Upper lobe of right lung (tissue), 1 donor: ENCODE data around the gene BDP1. TPM values are rescaled to one million over a fixed set of nuclear protein-coding genes. Genes with fewer than 3 reads are reported as not detected.
A peak's percentile ranks its signal among the peaks of the same experiment; 100 is the strongest.
"Not testable (repeated sequence)": the region's sequence is repeated elsewhere in the genome, so short reads cannot be mapped to it uniquely, and the experiment has no call there.

Source experiments
- ATAC-seq: fragments of 200-7000 bp; cut with Tn5 transposase; one replicate; pipeline ENCODE4 v1.9.1; 2020; ENCODE audit warnings: mild to moderate bottlenecking, moderate library complexity
- DNase-seq: peaks from one replicate; pipeline ENCODE4 v3.0.0-alpha.2; 2020
- H3K27ac ChIP-seq: fragments of 200-600 bp; one replicate; pipeline ENCODE4 v1.8.0; 2022
- H3K27me3 ChIP-seq: fragments of 200-600 bp; one replicate; pipeline ENCODE4 v1.8.0; 2022; ENCODE audit warnings: mild to moderate bottlenecking
- H3K36me3 ChIP-seq: fragments of 200-600 bp; one replicate; pipeline ENCODE4 v1.8.0; 2022
- H3K4me1 ChIP-seq: fragments of 200-600 bp; one replicate; pipeline ENCODE4 v1.8.0; 2022
- H3K4me3 ChIP-seq: fragments of 200-600 bp; one replicate; pipeline ENCODE4 v1.8.0; 2022; ENCODE audit warnings: mild to moderate bottlenecking
- H3K9me3 ChIP-seq: fragments of 200-600 bp; one replicate; pipeline ENCODE4 v1.8.0; 2022
- intact Hi-C: fragments of 100-400 bp; cut with DNase I; formaldehyde crosslinking; loops from one replicate; pipeline ENCODE4 v1.11.0; 2022
- total RNA-seq: library from RNA; stranded (reverse); fragmentation: NEBNext Ultra II Directional; extraction: Animal tissue kit (Norgen Biotek cat#: 25700); gene quantifications from one replicate; pipeline ENCODE4 v1.2.1, GENCODE V29; 2021
- TF ChIP-seq, protein P1 (sequence below): fragments of 200-600 bp; IDR thresholded peaks from one replicate; pipeline ENCODE4 v1.8.0; 2022; ENCODE audit warnings: antibody characterized with exemption
- donor health status: DM: no; HTN: yes; CAD: no; lungs with severe emphysema.

BDP1 gene
- total RNA-seq, 1 donor from 2014 or later = 28.2 TPM

DNA sequence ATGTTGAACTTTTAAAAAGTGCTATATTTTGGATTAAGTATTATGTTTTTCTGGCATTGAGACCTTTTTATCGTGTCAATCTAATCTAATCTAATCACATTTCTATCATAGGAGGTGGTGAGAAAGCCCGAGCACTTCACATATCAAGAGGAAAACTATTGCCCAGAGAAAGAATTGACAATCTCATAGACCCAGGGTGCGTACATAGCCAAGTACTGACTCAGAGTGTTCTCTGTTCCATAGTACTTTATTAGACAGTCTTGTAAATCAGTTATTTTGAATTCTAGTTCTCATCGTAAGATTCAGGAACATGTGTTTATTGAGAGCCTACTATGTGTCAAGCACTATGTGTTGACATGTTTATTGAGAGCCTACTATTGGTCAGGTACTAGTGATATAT, 140.7 kb downstream of the BDP1 start:
- H3K27ac ChIP-seq = no peak overlapping the region
- peaks cover 48% of the 10 kb centered on the region for H3K36me3 ChIP-seq
- intact Hi-C loops = no loop called here
- DNase-seq (no peak), ATAC-seq (no peak)
- no peaks in the 10 kb centered on the region for H3K9me3 ChIP-seq
- no peaks in the 10 kb centered on the region for H3K27me3 ChIP-seq
- TF ChIP-seq, protein P1, sequence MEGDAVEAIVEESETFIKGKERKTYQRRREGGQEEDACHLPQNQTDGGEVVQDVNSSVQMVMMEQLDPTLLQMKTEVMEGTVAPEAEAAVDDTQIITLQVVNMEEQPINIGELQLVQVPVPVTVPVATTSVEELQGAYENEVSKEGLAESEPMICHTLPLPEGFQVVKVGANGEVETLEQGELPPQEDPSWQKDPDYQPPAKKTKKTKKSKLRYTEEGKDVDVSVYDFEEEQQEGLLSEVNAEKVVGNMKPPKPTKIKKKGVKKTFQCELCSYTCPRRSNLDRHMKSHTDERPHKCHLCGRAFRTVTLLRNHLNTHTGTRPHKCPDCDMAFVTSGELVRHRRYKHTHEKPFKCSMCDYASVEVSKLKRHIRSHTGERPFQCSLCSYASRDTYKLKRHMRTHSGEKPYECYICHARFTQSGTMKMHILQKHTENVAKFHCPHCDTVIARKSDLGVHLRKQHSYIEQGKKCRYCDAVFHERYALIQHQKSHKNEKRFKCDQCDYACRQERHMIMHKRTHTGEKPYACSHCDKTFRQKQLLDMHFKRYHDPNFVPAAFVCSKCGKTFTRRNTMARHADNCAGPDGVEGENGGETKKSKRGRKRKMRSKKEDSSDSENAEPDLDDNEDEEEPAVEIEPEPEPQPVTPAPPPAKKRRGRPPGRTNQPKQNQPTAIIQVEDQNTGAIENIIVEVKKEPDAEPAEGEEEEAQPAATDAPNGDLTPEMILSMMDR = no peak
- no peaks in the 10 kb centered on the region for H3K4me1 ChIP-seq
- H3K4me3 ChIP-seq = no peak overlapping the region

DNA sequence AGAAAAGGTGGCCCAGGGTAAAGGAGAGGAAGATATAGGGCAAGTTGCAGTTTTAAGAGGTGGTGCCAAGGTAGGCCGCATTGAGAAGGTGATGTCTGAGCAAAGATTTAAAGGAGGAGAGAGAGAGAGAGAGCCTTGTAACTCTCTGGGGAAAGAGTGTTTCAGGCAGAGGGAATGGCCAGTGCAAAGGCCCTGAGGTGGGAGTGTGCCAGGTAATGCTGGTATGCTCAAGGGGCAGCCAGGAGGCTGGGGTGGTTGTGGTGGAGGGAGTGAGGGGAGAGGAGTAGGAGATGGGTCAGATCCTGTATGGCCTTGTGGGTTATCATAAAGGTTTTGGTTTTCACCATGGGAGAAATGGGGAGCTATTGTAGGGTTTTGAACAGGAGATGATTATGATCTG, 141.6 kb downstream of the BDP1 start:
- Histone ChIP-seq H3K9me3 (no peaks in the 10 kb centered on the region), H3K27ac (no peak overlapping the region), H3K27me3 (no peaks in the 10 kb centered on the region), H3K36me3 (peaks cover 56% of the 10 kb centered on the region), H3K4me3 (no peak overlapping the region), H3K4me1 (no peaks in the 10 kb centered on the region)
- intact Hi-C loops = no loop called here
- ATAC-seq (no peak), DNase-seq (no peak)
- TF ChIP-seq, protein P1 = no peak

DNA sequence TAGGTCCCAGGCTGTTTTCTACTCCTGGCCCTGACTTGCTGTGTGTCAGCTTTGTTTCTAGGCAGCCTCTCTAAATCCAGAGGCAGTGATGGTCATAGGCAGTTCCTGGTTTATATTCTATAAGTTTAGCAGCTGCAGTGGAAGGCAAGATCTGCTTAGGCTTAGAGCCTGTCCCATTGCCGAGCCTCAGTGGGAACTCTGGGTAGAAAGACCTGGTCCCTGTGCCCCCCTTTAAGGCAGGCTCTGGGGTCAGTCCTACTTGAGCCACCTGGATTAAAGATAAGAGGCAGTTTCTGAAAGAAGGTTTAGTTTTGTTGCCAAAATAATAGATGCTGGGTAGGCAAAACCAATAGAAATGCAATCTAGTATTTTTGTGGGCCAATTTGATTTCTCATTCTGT, 145.3 kb downstream of the BDP1 start:
- no peaks in the 10 kb centered on the region for H3K9me3 ChIP-seq
- H3K27me3 ChIP-seq = no peaks in the 10 kb centered on the region
- H3K27ac ChIP-seq = no peak overlapping the region
- TF ChIP-seq, protein P1 = no peak
- no peaks in the 10 kb centered on the region for H3K4me1 ChIP-seq
- ATAC-seq = no peak
- H3K36me3 ChIP-seq = peaks cover 74% of the 10 kb centered on the region
- no peak overlapping the region for H3K4me3 ChIP-seq
- no peak for DNase-seq
- intact Hi-C loops = no loop called here

GRCh38 chr5:71601222-71602026, 146.0 kb downstream of the BDP1 start:
- H3K9me3 ChIP-seq = no peaks in the 10 kb centered on the region
- H3K4me3 ChIP-seq = no peak overlapping the region
- intact Hi-C loops = no loop called here
- no peak overlapping the region for H3K27ac ChIP-seq
- TF ChIP-seq, protein P1 = peak; percentile 60
- H3K36me3 ChIP-seq = peaks cover 68% of the 10 kb centered on the region
- no peaks in the 10 kb centered on the region for H3K27me3 ChIP-seq
- no peak for DNase-seq
- ATAC-seq = peak; percentile 90
- no peaks in the 10 kb centered on the region for H3K4me1 ChIP-seq

DNA sequence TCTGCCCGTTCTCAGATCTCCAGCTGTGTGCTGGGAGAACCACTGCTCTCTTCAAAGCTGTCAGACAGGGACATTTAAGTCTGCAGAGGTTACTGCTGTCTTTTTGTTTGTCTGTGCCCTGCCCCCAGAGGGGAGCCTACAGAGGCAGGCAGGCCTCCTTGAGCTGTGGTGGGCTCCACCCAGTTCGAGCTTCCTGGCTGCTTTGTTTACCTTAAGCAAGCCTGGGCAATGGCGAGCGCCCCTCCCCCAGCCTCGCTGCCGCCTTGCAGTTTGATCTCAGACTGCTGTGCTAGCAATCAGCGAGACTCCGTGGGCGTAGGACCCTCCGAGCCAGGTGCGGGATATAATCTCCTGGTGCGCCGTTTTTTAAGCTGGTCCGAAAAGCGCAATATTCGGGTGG, 154.5 kb downstream of the BDP1 start:
- ATAC-seq, H3K4me3 ChIP-seq, H3K9me3 ChIP-seq, intact Hi-C loops, DNase-seq, H3K4me1 ChIP-seq, H3K27ac ChIP-seq, H3K27me3 ChIP-seq: not testable (repeated sequence)
- H3K36me3 ChIP-seq = peaks cover 41% of the 10 kb centered on the region

- TF ChIP-seq, protein P1 = no peak
- no peaks in the 10 kb centered on the region for H3K9me3 ChIP-seq
- DNase-seq = no peak
- no peaks in the 10 kb centered on the region for H3K4me1 ChIP-seq
- no peak for ATAC-seq
- peaks cover 56% of the 10 kb centered on the region for H3K36me3 ChIP-seq
- intact Hi-C loops = no loop called here
- no peaks in the 10 kb centered on the region for H3K27me3 ChIP-seq
- H3K27ac ChIP-seq = no peak overlapping the region
- no peak overlapping the region for H3K4me3 ChIP-seq
Measured at GRCh38 chr5:71615809-71616208, 160.4 kb downstream of the BDP1 start.

Other genes with a start within 250 kb of the BDP1 start
- 39.9 TPM for gene MCCC2, start 131.7 kb downstream of the BDP1 start, total RNA-seq